Liver (tissue), 9 donors: Measurements from ENCODE around the gene DNAAF8. TPM values are rescaled to one million over a fixed set of nuclear protein-coding genes. Genes with fewer than 3 reads are reported as not detected.

Source experiments
- DNase-seq: peaks from one replicate; pipeline ENCODE4 v3.0.0-alpha.2; 2017; ENCODE audit warnings: low spot score
- H3K27ac ChIP-seq, 2 donors: one replicate each; pipeline ENCODE4 v1.7.0; 2013; ENCODE audit warnings: inconsistent platforms in 2 of 2, low read length in 2 of 2, control low read depth in 1 of 2, low read depth in 1 of 2, mild to moderate bottlenecking in 1 of 2
- H3K27me3 ChIP-seq, 4 donors: one replicate each; pipeline versions ENCODE4 v1.6.1 to v1.7.0; 2013; ENCODE audit warnings: low read length in 3 of 4, inconsistent platforms in 1 of 4, mild to moderate bottlenecking in 1 of 4, moderate library complexity in 1 of 4; ENCODE audit not compliant: control insufficient read depth in 4 of 4, insufficient read depth in 4 of 4
- H3K36me3 ChIP-seq, 4 donors: one replicate each; pipeline versions ENCODE4 v1.6.1 to v1.7.0; 2013; ENCODE audit warnings: low read length in 3 of 4, mild to moderate bottlenecking in 3 of 4, low read depth in 1 of 4, moderate library complexity in 1 of 4; ENCODE audit not compliant: control insufficient read depth in 4 of 4, insufficient read depth in 3 of 4
- H3K4me1 ChIP-seq, 4 donors: one replicate each; pipeline versions ENCODE4 v1.6.1 to v1.7.0; 2013; ENCODE audit warnings: low read length in 3 of 4, mild to moderate bottlenecking in 3 of 4, moderate library complexity in 1 of 4; ENCODE audit not compliant: control insufficient read depth in 4 of 4, insufficient read depth in 4 of 4
- H3K4me3 ChIP-seq, 3 donors: one replicate each; pipeline versions ENCODE4 v1.6.1 to v1.7.0; 2013; ENCODE audit warnings: low read length in 3 of 3, control low read depth in 1 of 3, low read depth in 1 of 3, mild to moderate bottlenecking in 1 of 3
- H3K9ac ChIP-seq, 2 donors: one replicate each; pipeline ENCODE4 v1.7.0; 2013; ENCODE audit warnings: low read length in 2 of 2, mild to moderate bottlenecking in 2 of 2, moderate library complexity in 2 of 2, control low read depth in 1 of 2, low read depth in 1 of 2
- H3K9me3 ChIP-seq, 4 donors: one replicate each; pipeline versions ENCODE4 v1.6.1 to v1.7.0; 2013; ENCODE audit warnings: low read length in 3 of 4; ENCODE audit not compliant: control insufficient read depth in 4 of 4
- EGR1 ChIP-seq, 2 donors: IDR thresholded peaks; 2 replicates each; pipeline ENCODE4 v1.6.1; 2016 to 2018; ENCODE audit warnings: antibody characterized with exemption in 2 of 2, low read depth in 2 of 2
- FOXA1 ChIP-seq: IDR thresholded peaks from 2 replicates; pipeline ENCODE4 v1.6.1; 2016; ENCODE audit warnings: antibody characterized with exemption
- FOXA2 ChIP-seq: IDR thresholded peaks from 2 replicates; pipeline ENCODE4 v1.6.1; 2016; ENCODE audit warnings: antibody characterized with exemption
- GABPA ChIP-seq, 2 donors: IDR thresholded peaks in 1 of 2; conservative IDR thresholded peaks in 1 of 2; 2 replicates each; pipeline ENCODE4 v1.6.1; 2016; ENCODE audit warnings: antibody characterized with exemption in 2 of 2, mild to moderate bottlenecking in 1 of 2, moderate library complexity in 1 of 2
- HNF4G ChIP-seq: IDR thresholded peaks from 2 replicates; pipeline ENCODE4 v1.6.1; 2016; ENCODE audit warnings: antibody characterized with exemption
- JUND ChIP-seq, 2 donors: IDR thresholded peaks; 2 replicates each; pipeline ENCODE4 v1.6.1; 2016; ENCODE audit warnings: antibody characterized with exemption in 2 of 2
- RAD21 ChIP-seq, 2 donors: IDR thresholded peaks; 2 replicates each; pipeline ENCODE4 v1.6.1; 2016; ENCODE audit warnings: antibody characterized with exemption in 2 of 2, mild to moderate bottlenecking in 2 of 2
- RXRA ChIP-seq, 2 donors: IDR thresholded peaks; 2 replicates each; pipeline ENCODE4 v1.6.1; 2017 to 2018; ENCODE audit warnings: antibody characterized with exemption in 2 of 2, mild to moderate bottlenecking in 1 of 2
- SP1 ChIP-seq: IDR thresholded peaks from 2 replicates; pipeline ENCODE4 v1.6.1; 2018; ENCODE audit warnings: antibody characterized with exemption, mild to moderate bottlenecking
- TAF1 ChIP-seq: conservative IDR thresholded peaks from 2 replicates; pipeline ENCODE4 v1.6.1; 2016; ENCODE audit warnings: antibody characterized with exemption, mild to moderate bottlenecking
- WGBS: extraction: QIAGEN DNeasy Blood & Tissue Kit; methylation state at CpG from one replicate; pipeline ENCODE4 v1.1.7; 2013; 5-methylcytosine and 5-hydroxymethylcytosine counted together
- polyA plus RNA-seq, 2 donors: library from polyadenylated mRNA; stranded (reverse) in 1 of 2; unstranded in 1 of 2; fragments of 200-250 nt in 1 of 2; fragments of >200 nt in 1 of 2; fragmentation: Nextera tagmentation in 1 of 2; extraction: Ambion mirVana in 1 of 2; gene quantifications; one replicate each; pipeline versions ENCODE4 v1.2.1 to v1.2.3, GENCODE V29; 2013 to 2015
- total RNA-seq, 2 donors: library from RNA; depleted of rRNA; stranded (reverse); fragments of >200 nt; gene quantifications; one replicate each; pipeline ENCODE4 v1.2.3, GENCODE V29; 2014
- TF ChIP-seq, protein P1 (sequence below): IDR thresholded peaks from 2 replicates; pipeline ENCODE4 v1.6.1; 2016; ENCODE audit warnings: antibody characterized with exemption
- TF ChIP-seq, protein P2 (sequence below): IDR thresholded peaks from 2 replicates; pipeline ENCODE4 v1.6.1; 2016; ENCODE audit warnings: antibody characterized with exemption, mild to moderate bottlenecking
- TF ChIP-seq, protein P3 (sequence below): fragments of 150-350 bp; IDR thresholded peaks from 2 replicates; pipeline ENCODE4 v1.5.1; 2017; ENCODE audit warnings: improper control_type of control experiment, low read depth, low read length; ENCODE audit not compliant: missing input control
- TF ChIP-seq, protein P4 (sequence below): IDR thresholded peaks from 2 replicates; pipeline ENCODE4 v1.6.1; 2016; ENCODE audit warnings: antibody characterized with exemption
- TF ChIP-seq, protein P5 (sequence below): IDR thresholded peaks from 2 replicates; pipeline ENCODE4 v1.6.1; 2016; ENCODE audit warnings: antibody characterized with exemption
- donor health status: healthy.
- donor health status: healthy.
- donor health status: healthy.
- donor health status: healthy.
- donor health status: healthy.

The DNAAF8 gene
- total and polyA plus RNA-seq, 4 donors = 0.33 to 0.75 (median 0.56) TPM

DNA sequence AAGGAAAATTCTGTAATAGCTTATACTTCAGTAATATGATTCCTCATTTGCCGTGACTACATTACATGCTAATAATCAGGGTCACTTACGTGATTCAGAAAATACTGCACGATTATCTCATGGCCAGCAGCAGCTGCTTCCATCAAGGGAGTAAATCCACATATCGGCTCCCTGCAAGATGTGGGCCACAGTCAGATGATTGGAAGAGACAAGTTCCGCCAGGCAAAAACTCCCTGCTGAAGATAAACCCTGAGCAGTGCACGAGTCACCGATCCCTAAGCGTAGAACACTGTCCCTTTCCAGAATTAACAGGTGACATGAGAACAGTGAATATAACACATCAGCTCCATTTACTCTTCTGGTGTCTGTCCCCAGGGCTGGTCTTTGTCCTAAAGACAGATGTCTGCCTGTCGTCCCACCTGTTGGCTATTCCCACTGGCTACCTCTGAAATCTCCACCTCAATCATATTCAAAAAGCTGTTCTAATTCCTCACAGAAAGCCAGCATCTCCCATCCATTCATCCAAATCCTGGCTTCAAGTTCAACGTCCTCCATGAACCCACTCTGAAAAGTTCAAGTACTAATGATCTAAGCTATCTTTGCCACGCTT lies 9.6 kb upstream of the DNAAF8 start:
- Histone ChIP-seq H3K4me1 (no peaks in the 10 kb centered on the region), H3K36me3 (peaks cover 11 to 44% (median 26%) of the 10 kb centered on the region in 4 donors), H3K9ac (no peak overlapping the region), H3K4me3 (no peak overlapping the region), H3K9me3 (no peaks in the 10 kb centered on the region), H3K27ac (no peak overlapping the region), H3K27me3 (no peaks in the 10 kb centered on the region)
- no peak for DNase-seq
- 89% methylated on average over 11 of the region's 11 CpGs for WGBS
- TF ChIP-seq SP1 (no peak), TAF1 (no peak)

DNA sequence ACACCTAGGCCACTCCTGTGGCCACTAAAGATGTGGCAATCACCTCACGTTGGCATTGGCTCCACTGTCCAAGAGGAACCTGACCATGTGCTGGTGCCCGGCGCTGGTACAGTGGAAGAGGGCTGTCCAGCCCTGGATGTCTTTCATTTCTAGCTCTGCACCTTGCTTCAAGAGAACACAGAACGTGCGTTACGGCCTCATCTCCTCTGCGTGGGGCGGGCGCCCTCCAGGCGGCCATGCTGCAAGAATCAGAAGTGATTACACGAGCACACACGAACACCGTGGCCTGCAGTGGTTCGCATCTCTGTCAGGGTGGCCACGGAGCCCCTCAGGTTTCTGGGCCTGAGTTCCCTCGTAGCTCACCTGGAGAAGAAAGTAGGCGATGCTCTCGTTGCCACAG lies 7.7 kb upstream of the DNAAF8 start:
- H3K4me3 ChIP-seq = no peak overlapping the region
- TF ChIP-seq FOXA1 (no peak), JUND (IDR thresholded peaks at IDR 0.05) (no peak), EGR1 (IDR thresholded peaks at IDR 0.05; ENCODE audit: low read depth in 2 of 2) (no peak), RAD21 (IDR thresholded peaks at IDR 0.05) (no peak), HNF4G (no peak), RXRA (IDR thresholded peaks at IDR 0.05) (no peak), GABPA (IDR thresholded peaks at IDR 0.05 in 1 of 2, conservative IDR thresholded peaks at IDR 0.05 in 1 of 2) (no peak), SP1 (no peak), TAF1 (no peak), FOXA2 (no peak)
- TF ChIP-seq, protein P1, sequence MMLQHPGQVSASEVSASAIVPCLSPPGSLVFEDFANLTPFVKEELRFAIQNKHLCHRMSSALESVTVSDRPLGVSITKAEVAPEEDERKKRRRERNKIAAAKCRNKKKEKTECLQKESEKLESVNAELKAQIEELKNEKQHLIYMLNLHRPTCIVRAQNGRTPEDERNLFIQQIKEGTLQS = no peak
- TF ChIP-seq, protein P2, sequence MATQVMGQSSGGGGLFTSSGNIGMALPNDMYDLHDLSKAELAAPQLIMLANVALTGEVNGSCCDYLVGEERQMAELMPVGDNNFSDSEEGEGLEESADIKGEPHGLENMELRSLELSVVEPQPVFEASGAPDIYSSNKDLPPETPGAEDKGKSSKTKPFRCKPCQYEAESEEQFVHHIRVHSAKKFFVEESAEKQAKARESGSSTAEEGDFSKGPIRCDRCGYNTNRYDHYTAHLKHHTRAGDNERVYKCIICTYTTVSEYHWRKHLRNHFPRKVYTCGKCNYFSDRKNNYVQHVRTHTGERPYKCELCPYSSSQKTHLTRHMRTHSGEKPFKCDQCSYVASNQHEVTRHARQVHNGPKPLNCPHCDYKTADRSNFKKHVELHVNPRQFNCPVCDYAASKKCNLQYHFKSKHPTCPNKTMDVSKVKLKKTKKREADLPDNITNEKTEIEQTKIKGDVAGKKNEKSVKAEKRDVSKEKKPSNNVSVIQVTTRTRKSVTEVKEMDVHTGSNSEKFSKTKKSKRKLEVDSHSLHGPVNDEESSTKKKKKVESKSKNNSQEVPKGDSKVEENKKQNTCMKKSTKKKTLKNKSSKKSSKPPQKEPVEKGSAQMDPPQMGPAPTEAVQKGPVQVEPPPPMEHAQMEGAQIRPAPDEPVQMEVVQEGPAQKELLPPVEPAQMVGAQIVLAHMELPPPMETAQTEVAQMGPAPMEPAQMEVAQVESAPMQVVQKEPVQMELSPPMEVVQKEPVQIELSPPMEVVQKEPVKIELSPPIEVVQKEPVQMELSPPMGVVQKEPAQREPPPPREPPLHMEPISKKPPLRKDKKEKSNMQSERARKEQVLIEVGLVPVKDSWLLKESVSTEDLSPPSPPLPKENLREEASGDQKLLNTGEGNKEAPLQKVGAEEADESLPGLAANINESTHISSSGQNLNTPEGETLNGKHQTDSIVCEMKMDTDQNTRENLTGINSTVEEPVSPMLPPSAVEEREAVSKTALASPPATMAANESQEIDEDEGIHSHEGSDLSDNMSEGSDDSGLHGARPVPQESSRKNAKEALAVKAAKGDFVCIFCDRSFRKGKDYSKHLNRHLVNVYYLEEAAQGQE = no peak
- TF ChIP-seq, protein P3, sequence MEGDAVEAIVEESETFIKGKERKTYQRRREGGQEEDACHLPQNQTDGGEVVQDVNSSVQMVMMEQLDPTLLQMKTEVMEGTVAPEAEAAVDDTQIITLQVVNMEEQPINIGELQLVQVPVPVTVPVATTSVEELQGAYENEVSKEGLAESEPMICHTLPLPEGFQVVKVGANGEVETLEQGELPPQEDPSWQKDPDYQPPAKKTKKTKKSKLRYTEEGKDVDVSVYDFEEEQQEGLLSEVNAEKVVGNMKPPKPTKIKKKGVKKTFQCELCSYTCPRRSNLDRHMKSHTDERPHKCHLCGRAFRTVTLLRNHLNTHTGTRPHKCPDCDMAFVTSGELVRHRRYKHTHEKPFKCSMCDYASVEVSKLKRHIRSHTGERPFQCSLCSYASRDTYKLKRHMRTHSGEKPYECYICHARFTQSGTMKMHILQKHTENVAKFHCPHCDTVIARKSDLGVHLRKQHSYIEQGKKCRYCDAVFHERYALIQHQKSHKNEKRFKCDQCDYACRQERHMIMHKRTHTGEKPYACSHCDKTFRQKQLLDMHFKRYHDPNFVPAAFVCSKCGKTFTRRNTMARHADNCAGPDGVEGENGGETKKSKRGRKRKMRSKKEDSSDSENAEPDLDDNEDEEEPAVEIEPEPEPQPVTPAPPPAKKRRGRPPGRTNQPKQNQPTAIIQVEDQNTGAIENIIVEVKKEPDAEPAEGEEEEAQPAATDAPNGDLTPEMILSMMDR = no peak
- TF ChIP-seq, protein P4, sequence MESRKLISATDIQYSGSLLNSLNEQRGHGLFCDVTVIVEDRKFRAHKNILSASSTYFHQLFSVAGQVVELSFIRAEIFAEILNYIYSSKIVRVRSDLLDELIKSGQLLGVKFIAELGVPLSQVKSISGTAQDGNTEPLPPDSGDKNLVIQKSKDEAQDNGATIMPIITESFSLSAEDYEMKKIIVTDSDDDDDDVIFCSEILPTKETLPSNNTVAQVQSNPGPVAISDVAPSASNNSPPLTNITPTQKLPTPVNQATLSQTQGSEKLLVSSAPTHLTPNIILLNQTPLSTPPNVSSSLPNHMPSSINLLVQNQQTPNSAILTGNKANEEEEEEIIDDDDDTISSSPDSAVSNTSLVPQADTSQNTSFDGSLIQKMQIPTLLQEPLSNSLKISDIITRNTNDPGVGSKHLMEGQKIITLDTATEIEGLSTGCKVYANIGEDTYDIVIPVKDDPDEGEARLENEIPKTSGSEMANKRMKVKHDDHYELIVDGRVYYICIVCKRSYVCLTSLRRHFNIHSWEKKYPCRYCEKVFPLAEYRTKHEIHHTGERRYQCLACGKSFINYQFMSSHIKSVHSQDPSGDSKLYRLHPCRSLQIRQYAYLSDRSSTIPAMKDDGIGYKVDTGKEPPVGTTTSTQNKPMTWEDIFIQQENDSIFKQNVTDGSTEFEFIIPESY = no peak
- TF ChIP-seq, protein P5, sequence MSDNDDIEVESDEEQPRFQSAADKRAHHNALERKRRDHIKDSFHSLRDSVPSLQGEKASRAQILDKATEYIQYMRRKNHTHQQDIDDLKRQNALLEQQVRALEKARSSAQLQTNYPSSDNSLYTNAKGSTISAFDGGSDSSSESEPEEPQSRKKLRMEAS = no peak
- peaks cover 11 to 50% (median 29%) of the 10 kb centered on the region in 4 donors for H3K36me3 ChIP-seq
- no peaks in the 10 kb centered on the region for H3K27me3 ChIP-seq
- 93% methylated on average over 18 of the region's 18 CpGs for WGBS
- DNase-seq = no peak
- H3K9me3 ChIP-seq = no peaks in the 10 kb centered on the region
- H3K9ac ChIP-seq = no peak overlapping the region
- no peak overlapping the region for H3K27ac ChIP-seq
- H3K4me1 ChIP-seq = no peaks in the 10 kb centered on the region
